Posterior vena cava (tissue), 2 donors: ENCODE measurements around the gene PDF. TPM values are rescaled to one million over a fixed set of nuclear protein-coding genes. Genes with fewer than 3 reads are reported as not detected.

Experiments
- DNase-seq: peaks from one replicate; pipeline ENCODE4 v3.0.0-alpha.2; 2020; ENCODE audit warnings: low spot score
- intact Hi-C, 2 donors: fragments of 100-400 bp; cut with DNase I; formaldehyde crosslinking; loops; one replicate each; pipeline versions ENCODE4 v1.14.1 to v1.14.2; 2022 to 2023
- total RNA-seq, 2 donors: library from RNA; stranded (reverse); fragmentation: NEBNext Ultra II Directional; extraction: Animal tissue kit (Norgen Biotek cat#: 25700); gene quantifications; one replicate each; pipeline ENCODE4 v1.2.1, GENCODE V29; 2021
- donor health status: DM: yes; HTN: yes; CAD: no.
- donor health status: DM: yes; HTN: yes; CAD: no.

Gene PDF
- total RNA-seq, 2 donors from 2014 or later = 6.6 to 6.9 TPM

GRCh38 chr16:69319826-69320739 lies 10.3 kb downstream of the PDF start:
- intact Hi-C loops = no loop called here
- DNase-seq = peak; percentile 76

- peak; percentile 61 for DNase-seq
- intact Hi-C loops = no loop called here
Measured at GRCh38 chr16:69319381-69319780, 11.0 kb downstream of the PDF start.

- peak; percentile 42 for DNase-seq
Measured at GRCh38 chr16:69318911-69319289, 11.5 kb downstream of the PDF start.

GRCh38 chr16:69318177-69318910 lies 12.0 kb downstream of the PDF start:
- intact Hi-C loops = no loop called here
- peak; percentile 62 for DNase-seq

More at GRCh38 chr16:69318911-69319289, 11.5 kb downstream of the PDF start:
- intact Hi-C loops = no loop called here

- DNase-seq = peak; percentile 68
- intact Hi-C loops = no loop called here
Measured at GRCh38 chr16:69316595-69317034, 13.8 kb downstream of the PDF start.

- intact Hi-C loops = no loop called here
Measured at GRCh38 chr16:69315486-69316311, 14.7 kb downstream of the PDF start.

GRCh38 chr16:69314534-69314933 lies 15.9 kb downstream of the PDF start:
- no peak for DNase-seq
- intact Hi-C loops = no loop called here

More at GRCh38 chr16:69315486-69316311, 14.7 kb downstream of the PDF start:
- peak; percentile 62 for DNase-seq

- DNase-seq = no peak
- intact Hi-C loops = no loop called here
Measured at GRCh38 chr16:69313469-69313868, 16.9 kb downstream of the PDF start.

- peak; percentile 84 for DNase-seq
Measured at GRCh38 chr16:69311533-69312387, 18.6 kb downstream of the PDF start.

GRCh38 chr16:69310653-69311532 lies 19.5 kb downstream of the PDF start, which contains the start of gene VPS4A:
Gene VPS4A (plus strand): TSS chr16:69311350. CDS start chr16:69311512, 162 bp downstream.
- DNase-seq = peak; percentile 99
- intact Hi-C loops = no loop called here

More at GRCh38 chr16:69311533-69312387, 18.6 kb downstream of the PDF start:
- intact Hi-C loops = no loop called here

GRCh38 chr16:69309316-69309715 lies 21.1 kb downstream of the PDF start:
- peak; percentile 78 for DNase-seq

GRCh38 chr16:69307856-69308255 lies 22.5 kb downstream of the PDF start:
- intact Hi-C loops = loop anchor here in 1 of 2 donors (10.0 kb wide), 1 partner anchor 403 kb away; no protein-coding TSS in a partner anchor
- no peak for DNase-seq

More at GRCh38 chr16:69309316-69309715, 21.1 kb downstream of the PDF start:
- intact Hi-C loops = loop anchor here in 1 of 2 donors (10.0 kb wide), 1 partner anchor 405 kb away; no protein-coding TSS in a partner anchor

- intact Hi-C loops = loop anchor here in 1 of 2 donors (10.0 kb wide), 1 partner anchor 402 kb away; no protein-coding TSS in a partner anchor
- DNase-seq = no peak
Measured at GRCh38 chr16:69307091-69307490, 23.3 kb downstream of the PDF start.

- intact Hi-C loops = loop anchor here in 1 of 2 donors (10.0 kb wide), 1 partner anchor 401 kb away; no protein-coding TSS in a partner anchor
Measured at GRCh38 chr16:69306031-69306430, 24.4 kb downstream of the PDF start.

GRCh38 chr16:69302301-69302700 lies 28.1 kb downstream of the PDF start:
- intact Hi-C loops = loop anchor here in 1 of 2 donors (10.0 kb wide), 1 partner anchor 398 kb away; no protein-coding TSS in a partner anchor

More at GRCh38 chr16:69306031-69306430, 24.4 kb downstream of the PDF start:
- DNase-seq = no peak

GRCh38 chr16:69301861-69302260 lies 28.5 kb downstream of the PDF start:
- DNase-seq = no peak
- intact Hi-C loops = loop anchor here in 1 of 2 donors (10.0 kb wide), 1 partner anchor 397 kb away; no protein-coding TSS in a partner anchor

More at GRCh38 chr16:69302301-69302700, 28.1 kb downstream of the PDF start:
- peak; percentile 25 for DNase-seq
